ENCODE data around the gene ZSWIM7.
A peak's percentile ranks its signal among the peaks of the same experiment; 100 is the strongest.

ZSWIM7 gene

DNA sequence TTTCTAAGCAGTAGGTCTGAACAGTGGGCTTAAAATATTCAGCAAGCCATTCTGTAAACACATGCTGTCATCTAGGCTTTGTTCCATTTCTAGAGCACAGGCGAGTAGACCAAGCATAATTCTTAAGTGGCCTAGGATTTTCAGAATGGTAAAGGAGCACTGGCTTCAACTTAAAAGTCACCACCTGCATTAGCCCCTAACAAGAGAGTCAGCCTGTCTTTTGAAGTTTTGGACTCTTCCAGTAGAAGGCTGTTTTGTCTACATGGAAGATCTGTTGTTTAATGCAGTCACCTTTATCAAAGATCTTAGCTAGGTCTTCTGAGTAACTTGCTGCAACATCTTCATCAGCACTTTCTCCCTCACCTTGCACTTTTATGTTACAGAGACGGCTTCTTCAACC, 36.8 kb upstream of the ZSWIM7 start:
- no peak for DNase-seq (ENCODE audit: low spot score)
- POLR2A ChIA-PET (ENCODE audit: low non-redundant PET) = no interaction called here
- H3K27ac ChIP-seq = no peak overlapping the region
- no peak for TF ChIP-seq CTCF (conservative IDR thresholded peaks at IDR 0.05; ENCODE audit: low read depth)
- CTCF ChIA-PET = no interaction called here

GRCh38 chr17:16033729-16034349, 34.3 kb upstream of the ZSWIM7 start:
- no peak for TF ChIP-seq CTCF (conservative IDR thresholded peaks at IDR 0.05; ENCODE audit: low read depth)
- DNase-seq (ENCODE audit: low spot score) = no peak
- ChIA-PET CTCF (interaction anchor here (0.7 kb wide), 1 partner anchor 10 kb away, joined by 4 read pairs; no protein-coding TSS in a partner anchor), POLR2A (ENCODE audit: low non-redundant PET) (interaction anchor here (0.7 kb wide), 1 partner anchor 36 kb away, joined by 9 read pairs; no protein-coding TSS in a partner anchor)
- H3K27ac ChIP-seq = no peak overlapping the region

DNA sequence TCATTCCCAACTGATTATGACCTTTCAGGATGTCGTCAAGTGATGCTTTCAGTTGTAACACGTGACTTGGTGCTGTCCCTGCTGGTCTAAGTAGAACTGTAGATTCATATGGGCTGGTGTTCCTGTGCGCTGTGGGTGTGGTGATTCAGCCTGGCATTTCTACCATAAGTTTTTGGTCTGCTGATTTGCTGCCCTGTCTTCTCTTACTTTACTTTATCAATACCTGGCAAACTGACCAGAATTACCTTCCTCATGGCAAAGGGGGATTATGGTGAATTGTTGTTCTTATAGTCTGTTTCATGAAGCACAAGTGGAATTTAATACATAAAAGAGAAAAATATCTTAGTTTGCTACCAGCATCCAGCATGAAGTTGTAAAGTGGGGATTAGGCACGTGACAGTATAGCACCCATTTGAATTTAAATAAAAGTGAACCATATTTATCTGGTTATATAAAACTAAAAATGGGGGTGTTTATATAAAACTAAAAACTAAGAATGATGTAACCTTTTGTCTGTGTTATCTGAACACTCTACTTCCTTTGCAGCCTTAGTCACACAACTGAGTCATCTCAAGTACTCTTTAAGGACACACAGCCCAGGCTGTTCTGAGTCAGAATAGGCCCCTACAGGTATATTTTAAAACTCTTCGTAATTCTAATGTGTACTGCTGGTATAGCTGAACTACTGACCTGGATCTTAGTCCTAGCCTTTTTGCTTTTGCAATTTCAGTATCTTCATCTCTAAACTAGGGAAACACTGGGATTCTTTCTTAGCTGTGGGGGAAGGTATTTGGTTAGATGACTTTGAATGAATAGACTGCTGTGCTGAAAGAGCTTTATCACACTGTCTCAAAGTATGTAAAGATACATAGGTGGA, 28.4 kb upstream of the ZSWIM7 start:
- POLR2A ChIA-PET (ENCODE audit: low non-redundant PET) = interaction anchor here (0.5 kb wide), 1 partner anchor 25 kb away, joined by 3 read pairs; no protein-coding TSS in a partner anchor
- CTCF ChIA-PET = interaction anchor here (0.6 to 2.2 kb wide), 2 partner anchors 14 to 19 kb away, joined by 4 to 11 read pairs; no protein-coding TSS in a partner anchor
- no peak for TF ChIP-seq CTCF (conservative IDR thresholded peaks at IDR 0.05; ENCODE audit: low read depth)
- no peak overlapping the region for H3K27ac ChIP-seq
- DNase-seq (ENCODE audit: low spot score) = peak; percentile 90

GRCh38 chr17:16026895-16027294, 27.4 kb upstream of the ZSWIM7 start:
- H3K27ac ChIP-seq = no peak overlapping the region
- DNase-seq (ENCODE audit: low spot score) = no peak
- ChIA-PET CTCF (interaction anchor here (0.6 to 2.2 kb wide), 2 partner anchors 13 to 96 kb away, joined by 3 to 11 read pairs; no protein-coding TSS in a partner anchor), POLR2A (ENCODE audit: low non-redundant PET) (no interaction called here)
- TF ChIP-seq CTCF (conservative IDR thresholded peaks at IDR 0.05; ENCODE audit: low read depth) = no peak

GRCh38 chr17:16025202-16025601, 25.7 kb upstream of the ZSWIM7 start:
- ChIA-PET CTCF (no interaction called here), POLR2A (ENCODE audit: low non-redundant PET) (no interaction called here)
- no peak overlapping the region for H3K27ac ChIP-seq
- no peak for DNase-seq (ENCODE audit: low spot score)
- no peak for TF ChIP-seq CTCF (conservative IDR thresholded peaks at IDR 0.05; ENCODE audit: low read depth)

GRCh38 chr17:16023881-16024280, 24.4 kb upstream of the ZSWIM7 start:
- TF ChIP-seq CTCF (conservative IDR thresholded peaks at IDR 0.05; ENCODE audit: low read depth) = no peak
- ChIA-PET CTCF (no interaction called here), POLR2A (ENCODE audit: low non-redundant PET) (no interaction called here)
- DNase-seq (ENCODE audit: low spot score) = no peak
- no peak overlapping the region for H3K27ac ChIP-seq
